Measurements from ENCODE around the gene STON1. TPM values are rescaled to one million over a fixed set of nuclear protein-coding genes. Genes with fewer than 3 reads are reported as not detected.
"Not testable (repeated sequence)": the region's sequence is repeated elsewhere in the genome, so short reads cannot be mapped to it uniquely, and the experiment has no call there.

Gene STON1
- polyA plus RNA-seq, 2 of the 4 experiments (the other 2 are of a cell fraction), result 0.88 to 1.0 TPM

DNA sequence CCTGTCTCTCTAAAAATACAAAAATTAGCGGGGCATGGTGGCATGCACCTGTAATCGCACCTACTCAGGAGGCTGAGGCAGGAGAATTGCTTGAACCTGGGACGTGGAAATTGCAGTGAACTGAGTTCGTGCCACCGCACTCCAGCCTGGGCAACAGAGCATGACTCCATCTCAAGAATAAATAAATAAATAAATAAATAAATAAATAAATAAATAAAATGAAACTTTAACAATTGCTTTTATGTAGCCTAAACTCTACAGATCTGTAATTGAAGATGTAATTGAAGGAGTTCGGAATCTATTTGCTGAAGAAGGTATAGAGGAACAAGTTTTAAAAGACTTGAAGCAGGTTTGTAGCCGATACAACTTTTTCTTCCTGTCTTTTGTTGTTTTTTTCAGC is 90.7 kb downstream of the STON1 start:
- no peak for FAIRE-seq
- no peaks in the 10 kb centered on the region for H3K9me3 ChIP-seq
- TF ChIP-seq, protein P1, sequence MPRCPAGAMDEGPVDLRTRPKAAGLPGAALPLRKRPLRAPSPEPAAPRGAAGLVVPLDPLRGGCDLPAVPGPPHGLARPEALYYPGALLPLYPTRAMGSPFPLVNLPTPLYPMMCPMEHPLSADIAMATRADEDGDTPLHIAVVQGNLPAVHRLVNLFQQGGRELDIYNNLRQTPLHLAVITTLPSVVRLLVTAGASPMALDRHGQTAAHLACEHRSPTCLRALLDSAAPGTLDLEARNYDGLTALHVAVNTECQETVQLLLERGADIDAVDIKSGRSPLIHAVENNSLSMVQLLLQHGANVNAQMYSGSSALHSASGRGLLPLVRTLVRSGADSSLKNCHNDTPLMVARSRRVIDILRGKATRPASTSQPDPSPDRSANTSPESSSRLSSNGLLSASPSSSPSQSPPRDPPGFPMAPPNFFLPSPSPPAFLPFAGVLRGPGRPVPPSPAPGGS (IDR thresholded peaks at IDR 0.05), result no peak
- TF ChIP-seq ZC3H11A (IDR thresholded peaks at IDR 0.05), result peak; percentile 62
- CTCF ChIA-PET, result no interaction called here
- H3K4me3 ChIP-seq, result no peak overlapping the region
- POLR2A ChIA-PET, result no interaction called here
- H3K4me1 ChIP-seq, result no peaks in the 10 kb centered on the region
- no peak for DNase-seq (ENCODE audit: low read depth in 1 of 2, low spot score in 1 of 2)
- H3K4me2 ChIP-seq, result no peak overlapping the region
- WGBS (ENCODE audit: missing lambda C conversion rate), result 51% methylated on average over 7 of the region's 7 CpGs
- H3K27ac ChIP-seq, result no peak overlapping the region
- no peak for ATAC-seq

DNA sequence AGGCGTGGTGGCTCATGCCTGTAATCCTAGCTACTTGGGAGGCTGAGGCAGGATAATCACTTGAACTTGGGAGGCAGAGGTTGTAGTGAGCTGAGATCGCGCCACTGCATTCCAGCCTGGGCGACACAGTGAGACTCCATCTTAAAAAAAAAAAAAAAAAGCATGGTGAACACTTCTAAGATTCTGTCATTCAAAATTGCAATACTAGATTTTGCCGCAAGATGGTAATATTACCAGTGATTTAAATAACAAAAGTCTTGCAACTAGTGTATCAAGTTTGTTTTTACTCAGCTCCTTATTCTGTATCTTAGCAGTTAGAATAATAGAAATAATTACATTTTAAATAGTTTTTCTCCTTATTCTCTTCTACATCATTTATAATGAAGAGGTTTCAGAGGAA is 92.7 kb downstream of the STON1 start:
- FAIRE-seq, H3K9me3 ChIP-seq, POLR2A ChIA-PET, H3K4me1 ChIP-seq: not testable (repeated sequence)
- DNase-seq (ENCODE audit: low read depth in 1 of 2, low spot score in 1 of 2), result peak; percentile 14 to 72
- H3K4me3 ChIP-seq, result peak overlapping the region; percentile 23
- CTCF ChIA-PET, result interaction anchor here (0.6 to 2.1 kb wide), 18 partner anchors 10 to 1870 kb away, joined by 3 to 7 read pairs (median 3); no protein-coding TSS in a partner anchor
- peak; percentile 74 to 89; a peak in 5 of 6 replicates for ATAC-seq
- H3K27ac ChIP-seq, result peak overlapping the region in 1 of 2 experiments; percentile 62; a peak in 2 of 6 replicates
- peak; percentile 32; the same call in 1 of the 3 replicates for TF ChIP-seq SMC3 (IDR thresholded peaks at IDR 0.05)
- TF ChIP-seq RAD21 (conservative IDR thresholded peaks at IDR 0.05 in 1 of 2, IDR thresholded peaks at IDR 0.05 in 1 of 2), result peak in 1 of 2 experiments; percentile 45; a peak in 3 of 5 replicates
- TF ChIP-seq, protein P2, sequence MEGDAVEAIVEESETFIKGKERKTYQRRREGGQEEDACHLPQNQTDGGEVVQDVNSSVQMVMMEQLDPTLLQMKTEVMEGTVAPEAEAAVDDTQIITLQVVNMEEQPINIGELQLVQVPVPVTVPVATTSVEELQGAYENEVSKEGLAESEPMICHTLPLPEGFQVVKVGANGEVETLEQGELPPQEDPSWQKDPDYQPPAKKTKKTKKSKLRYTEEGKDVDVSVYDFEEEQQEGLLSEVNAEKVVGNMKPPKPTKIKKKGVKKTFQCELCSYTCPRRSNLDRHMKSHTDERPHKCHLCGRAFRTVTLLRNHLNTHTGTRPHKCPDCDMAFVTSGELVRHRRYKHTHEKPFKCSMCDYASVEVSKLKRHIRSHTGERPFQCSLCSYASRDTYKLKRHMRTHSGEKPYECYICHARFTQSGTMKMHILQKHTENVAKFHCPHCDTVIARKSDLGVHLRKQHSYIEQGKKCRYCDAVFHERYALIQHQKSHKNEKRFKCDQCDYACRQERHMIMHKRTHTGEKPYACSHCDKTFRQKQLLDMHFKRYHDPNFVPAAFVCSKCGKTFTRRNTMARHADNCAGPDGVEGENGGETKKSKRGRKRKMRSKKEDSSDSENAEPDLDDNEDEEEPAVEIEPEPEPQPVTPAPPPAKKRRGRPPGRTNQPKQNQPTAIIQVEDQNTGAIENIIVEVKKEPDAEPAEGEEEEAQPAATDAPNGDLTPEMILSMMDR (IDR thresholded peaks at IDR 0.05), result peak; percentile 49; the same call in 2 of the 3 replicates
- whole genome bisulfite sequencing (ENCODE audit: missing lambda C conversion rate), result 4% methylated on average over 5 of the region's 5 CpGs
- H3K4me2 ChIP-seq, result peak overlapping the region; percentile 62

DNA sequence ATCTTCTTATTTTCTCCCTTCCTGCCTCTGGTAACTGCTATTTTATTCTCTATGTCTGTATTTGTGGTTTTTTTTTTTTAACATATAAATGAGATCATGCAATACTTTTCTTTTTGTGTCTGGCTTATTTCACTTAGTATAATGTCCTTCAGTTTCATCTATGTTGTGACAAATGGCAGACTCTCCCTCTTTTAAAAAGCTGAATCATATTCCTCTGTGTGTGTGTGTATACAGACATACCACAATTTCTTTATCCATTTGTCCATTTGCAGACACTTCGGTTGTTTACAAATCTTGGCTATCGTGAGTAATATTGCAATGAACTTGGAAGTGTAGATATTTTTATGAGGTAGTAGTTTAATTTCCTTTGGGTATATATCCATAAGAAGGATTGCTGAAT is 94.7 kb downstream of the STON1 start:
- WGBS (ENCODE audit: missing lambda C conversion rate), result 82% methylated on average over 2 of the region's 2 CpGs
- no peak for ATAC-seq
- Histone ChIP-seq H3K4me3 (no peak overlapping the region), H3K9me3 (no peaks in the 10 kb centered on the region), H3K4me2 (no peak overlapping the region), H3K27ac (no peak overlapping the region), H3K4me1 (no peaks in the 10 kb centered on the region)
- ChIA-PET POLR2A (no interaction called here), CTCF (no interaction called here)
- FAIRE-seq, result no peak
- no peak for DNase-seq (ENCODE audit: low read depth in 1 of 2, low spot score in 1 of 2)
- TF ChIP-seq POLR2A (IDR thresholded peaks at IDR 0.05; ENCODE audit: low read length), result no peak
- TF ChIP-seq, protein P2 (IDR thresholded peaks at IDR 0.05), result no peak
- no peak for TF ChIP-seq HDAC2 (IDR thresholded peaks at IDR 0.05)
- TF ChIP-seq, protein P3, sequence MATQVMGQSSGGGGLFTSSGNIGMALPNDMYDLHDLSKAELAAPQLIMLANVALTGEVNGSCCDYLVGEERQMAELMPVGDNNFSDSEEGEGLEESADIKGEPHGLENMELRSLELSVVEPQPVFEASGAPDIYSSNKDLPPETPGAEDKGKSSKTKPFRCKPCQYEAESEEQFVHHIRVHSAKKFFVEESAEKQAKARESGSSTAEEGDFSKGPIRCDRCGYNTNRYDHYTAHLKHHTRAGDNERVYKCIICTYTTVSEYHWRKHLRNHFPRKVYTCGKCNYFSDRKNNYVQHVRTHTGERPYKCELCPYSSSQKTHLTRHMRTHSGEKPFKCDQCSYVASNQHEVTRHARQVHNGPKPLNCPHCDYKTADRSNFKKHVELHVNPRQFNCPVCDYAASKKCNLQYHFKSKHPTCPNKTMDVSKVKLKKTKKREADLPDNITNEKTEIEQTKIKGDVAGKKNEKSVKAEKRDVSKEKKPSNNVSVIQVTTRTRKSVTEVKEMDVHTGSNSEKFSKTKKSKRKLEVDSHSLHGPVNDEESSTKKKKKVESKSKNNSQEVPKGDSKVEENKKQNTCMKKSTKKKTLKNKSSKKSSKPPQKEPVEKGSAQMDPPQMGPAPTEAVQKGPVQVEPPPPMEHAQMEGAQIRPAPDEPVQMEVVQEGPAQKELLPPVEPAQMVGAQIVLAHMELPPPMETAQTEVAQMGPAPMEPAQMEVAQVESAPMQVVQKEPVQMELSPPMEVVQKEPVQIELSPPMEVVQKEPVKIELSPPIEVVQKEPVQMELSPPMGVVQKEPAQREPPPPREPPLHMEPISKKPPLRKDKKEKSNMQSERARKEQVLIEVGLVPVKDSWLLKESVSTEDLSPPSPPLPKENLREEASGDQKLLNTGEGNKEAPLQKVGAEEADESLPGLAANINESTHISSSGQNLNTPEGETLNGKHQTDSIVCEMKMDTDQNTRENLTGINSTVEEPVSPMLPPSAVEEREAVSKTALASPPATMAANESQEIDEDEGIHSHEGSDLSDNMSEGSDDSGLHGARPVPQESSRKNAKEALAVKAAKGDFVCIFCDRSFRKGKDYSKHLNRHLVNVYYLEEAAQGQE (IDR thresholded peaks at IDR 0.05), result no peak
- no peak for TF ChIP-seq NPAS2 (CRISPR knock-in tag; IDR thresholded peaks at IDR 0.05; ENCODE audit: borderline replicate concordance)
- no peak for TF ChIP-seq JUNB (IDR thresholded peaks at IDR 0.05)
- TF ChIP-seq MYC (IDR thresholded peaks at IDR 0.05; ENCODE audit: borderline replicate concordance, low read length), result no peak
- no peak for TF ChIP-seq NR3C1 (IDR thresholded peaks at IDR 0.05)
- TF ChIP-seq, protein P4, sequence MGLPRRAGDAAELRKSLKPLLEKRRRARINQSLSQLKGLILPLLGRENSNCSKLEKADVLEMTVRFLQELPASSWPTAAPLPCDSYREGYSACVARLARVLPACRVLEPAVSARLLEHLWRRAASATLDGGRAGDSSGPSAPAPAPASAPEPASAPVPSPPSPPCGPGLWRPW (IDR thresholded peaks at IDR 0.05), result no peak
- TF ChIP-seq, protein P5, sequence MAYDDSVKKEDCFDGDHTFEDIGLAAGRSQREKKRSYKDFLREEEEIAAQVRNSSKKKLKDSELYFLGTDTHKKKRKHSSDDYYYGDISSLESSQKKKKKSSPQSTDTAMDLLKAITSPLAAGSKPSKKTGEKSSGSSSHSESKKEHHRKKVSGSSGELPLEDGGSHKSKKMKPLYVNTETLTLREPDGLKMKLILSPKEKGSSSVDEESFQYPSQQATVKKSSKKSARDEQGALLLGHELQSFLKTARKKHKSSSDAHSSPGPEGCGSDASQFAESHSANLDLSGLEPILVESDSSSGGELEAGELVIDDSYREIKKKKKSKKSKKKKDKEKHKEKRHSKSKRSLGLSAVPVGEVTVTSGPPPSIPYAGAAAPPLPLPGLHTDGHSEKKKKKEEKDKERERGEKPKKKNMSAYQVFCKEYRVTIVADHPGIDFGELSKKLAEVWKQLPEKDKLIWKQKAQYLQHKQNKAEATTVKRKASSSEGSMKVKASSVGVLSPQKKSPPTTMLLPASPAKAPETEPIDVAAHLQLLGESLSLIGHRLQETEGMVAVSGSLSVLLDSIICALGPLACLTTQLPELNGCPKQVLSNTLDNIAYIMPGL (CRISPR knock-in tag; IDR thresholded peaks at IDR 0.05; ENCODE audit: borderline replicate concordance), result no peak
- no peak for TF ChIP-seq CEBPB (IDR thresholded peaks at IDR 0.05)
- no peak for TF ChIP-seq RARB (CRISPR knock-in tag; IDR thresholded peaks at IDR 0.05)
- no peak for TF ChIP-seq MAFK (IDR thresholded peaks at IDR 0.05; ENCODE audit: partially characterized antibody)
- TF ChIP-seq HOXB5 (CRISPR knock-in tag; IDR thresholded peaks at IDR 0.05), result no peak
- no peak for TF ChIP-seq ZFP36 (IDR thresholded peaks at IDR 0.05; ENCODE audit: borderline replicate concordance, partially characterized antibody)
- no peak for TF ChIP-seq KDM1A (IDR thresholded peaks at IDR 0.05; ENCODE audit: low read depth)
- TF ChIP-seq ZSCAN20 (CRISPR knock-in tag; IDR thresholded peaks at IDR 0.05), result no peak
